T-helper 1 cell (primary cell): Measurements from ENCODE around the gene PLEKHG1.

ENCODE experiments used
- DNase-seq, 5 donors: peaks; one replicate each; pipeline ENCODE4 v3.0.0-alpha.2; 2012 to 2020

The PLEKHG1 gene

DNA sequence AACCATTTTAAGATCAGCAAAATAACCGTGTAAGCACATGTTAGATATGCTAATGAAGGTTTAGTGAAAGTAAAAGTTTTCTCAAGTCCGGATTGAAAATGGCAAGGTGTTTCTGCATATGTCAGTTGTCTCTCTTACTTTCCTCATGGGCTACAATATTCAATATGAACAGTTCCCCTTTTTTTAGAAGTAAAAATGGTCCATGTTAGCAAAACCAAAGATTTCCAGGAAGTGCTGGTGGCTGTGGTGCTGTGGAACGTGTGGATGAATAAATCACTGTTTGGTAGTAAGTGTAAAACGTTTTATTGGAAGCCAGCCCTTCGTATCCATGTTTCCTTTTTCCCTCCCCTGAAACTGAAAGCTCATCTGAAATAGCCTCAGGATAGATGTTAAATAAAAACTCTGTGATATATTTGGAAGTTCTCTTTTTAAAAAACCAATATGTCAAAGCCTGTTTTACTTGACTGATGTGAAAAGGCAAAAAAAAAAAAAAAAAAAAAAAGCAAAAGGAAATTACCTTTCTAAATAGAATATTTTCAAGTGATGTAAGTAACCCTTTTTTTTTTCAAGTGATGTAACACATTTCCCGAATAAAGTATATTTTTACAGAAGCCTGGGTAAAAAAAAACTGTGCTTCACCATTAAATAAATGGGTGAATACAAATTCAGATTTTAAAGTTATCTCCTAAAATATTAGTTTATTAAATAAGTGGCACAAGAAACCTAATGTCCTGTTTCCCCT lies 41.9 kb downstream of the PLEKHG1 start:
- DNase-seq, result no peak

DNA sequence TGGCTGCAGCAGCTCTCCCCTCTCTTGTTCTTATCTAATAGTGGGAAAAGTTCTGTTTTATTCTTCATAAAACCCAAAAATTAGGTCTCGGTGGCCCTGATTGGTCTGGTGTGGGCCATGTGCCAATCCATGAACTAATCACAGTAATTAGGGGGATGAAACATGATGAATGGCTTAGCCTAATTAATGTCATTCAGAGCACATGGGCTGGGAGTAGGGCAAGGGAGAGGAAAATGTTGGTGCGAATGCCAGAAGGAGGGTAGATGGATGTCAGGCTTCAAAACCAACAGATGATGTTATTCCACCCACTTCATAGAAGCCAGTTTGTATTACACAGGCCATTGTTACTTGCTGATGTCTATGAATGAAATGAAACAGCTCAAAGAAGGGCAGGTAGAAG lies 46.5 kb downstream of the PLEKHG1 start:
- no peak for DNase-seq

GRCh38 chr6:150647051-150647450 lies 47.4 kb downstream of the PLEKHG1 start:
- no peak for DNase-seq
